SK-N-SH treated with all-trans-retinoic acid at 6 μM for 48 hours (cell line): ENCODE data around the gene TMPRSS11A.

Experiments used
- CSDC2 ChIP-seq: fragments of 250-450 bp; sonication (Bioruptor Pico); IDR thresholded peaks from 2 replicates; pipeline ENCODE4 v1.5.0; 2020; ENCODE audit warnings: mild to moderate bottlenecking, moderate library complexity
- POU6F1 ChIP-seq: fragments of 250-450 bp; sonication (Bioruptor Pico); IDR thresholded peaks from 2 replicates; pipeline ENCODE4 v1.8.0; 2021; ENCODE audit warnings: low read depth, mild to moderate bottlenecking, moderate library complexity, borderline replicate concordance
- PPARA ChIP-seq: fragments of 250-450 bp; sonication (Bioruptor Pico); IDR thresholded peaks from 2 replicates; pipeline ENCODE4 v1.5.0; 2020; ENCODE audit warnings: mild to moderate bottlenecking, borderline replicate concordance
- ZNF565 ChIP-seq: fragments of 450-650 bp; formaldehyde crosslinking; conservative IDR thresholded peaks from 2 replicates; pipeline ENCODE4 v1.5.0; 2020; ENCODE audit warnings: low read depth, mild to moderate bottlenecking, moderate library complexity
- ZNF8 ChIP-seq: fragments of 450-650 bp; formaldehyde crosslinking; IDR thresholded peaks from 2 replicates; pipeline ENCODE4 v1.5.0; 2020; ENCODE audit warnings: mild to moderate bottlenecking, moderate library complexity

GRCh38 chr4:67934628-67935027 lies 28.7 kb downstream of the TMPRSS11A start:
- TF ChIP-seq ZNF565 (CRISPR knock-in tag) (no peak), CSDC2 (CRISPR knock-in tag) (no peak), POU6F1 (CRISPR knock-in tag) (no peak), PPARA (CRISPR knock-in tag) (no peak), ZNF8 (CRISPR knock-in tag) (no peak)
